Thyroid gland (tissue), 4 donors: ENCODE data around the gene IGSF5. TPM values are rescaled to one million over a fixed set of nuclear protein-coding genes. Genes with fewer than 3 reads are reported as not detected.
"Not testable (repeated sequence)": the region's sequence is repeated elsewhere in the genome, so short reads cannot be mapped to it uniquely, and the experiment has no call there.

Source experiments
- DNase-seq, 2 donors: peaks; one replicate each; pipeline ENCODE4 v3.0.0-alpha.2; 2019
- H3K27ac ChIP-seq, 3 donors: fragments of 200-600 bp; sonication (generic); 1 replicate in 2 of 3; 2 replicates in 1 of 3; pipeline ENCODE4 v1.5.1; 2016 to 2019; ENCODE audit warnings: mild to moderate bottlenecking in 1 of 3, moderate library complexity in 1 of 3
- H3K27me3 ChIP-seq: fragments of 200-600 bp; sonication (generic); one replicate; pipeline ENCODE4 v1.5.1; 2019
- H3K36me3 ChIP-seq, 2 donors: fragments of 200-600 bp; sonication (generic); one replicate each; pipeline ENCODE4 v1.5.1; 2016 to 2019
- H3K4me1 ChIP-seq, 2 donors: fragments of 200-600 bp; sonication (generic); one replicate each; pipeline ENCODE4 v1.5.1; 2017 to 2019
- H3K4me3 ChIP-seq, 3 donors: fragments of 200-600 bp; sonication (generic); replicated peaks in 1 of 3; 1 replicate in 2 of 3; 2 replicates in 1 of 3; pipeline ENCODE4 v1.5.1; 2016; ENCODE audit warnings: mild to moderate bottlenecking in 1 of 3
- H3K9me3 ChIP-seq: fragments of 200-600 bp; sonication (generic); one replicate; pipeline ENCODE4 v1.5.1; 2017
- POLR2A ChIP-seq, 2 donors: fragments of 450-650 bp; IDR thresholded peaks; one replicate each; pipeline ENCODE4 v1.6.1; 2017; ENCODE audit warnings: antibody characterized with exemption in 2 of 2, mild to moderate bottlenecking in 2 of 2, moderate library complexity in 1 of 2
- WGBS, 2 donors: methylation state at CpG; one replicate each; pipeline ENCODE4 v1.1.5; 2017; 5-methylcytosine and 5-hydroxymethylcytosine counted together
- intact Hi-C: fragments of 100-400 bp; cut with DNase I; formaldehyde crosslinking; loops from one replicate; pipeline ENCODE4 v1.15.1; 2023
- total RNA-seq, 4 donors: library from RNA; depleted of rRNA; stranded (reverse); fragments of >200 nt; gene quantifications; one replicate each; pipeline ENCODE4 v1.2.3, GENCODE V29; 2016
- TF ChIP-seq, protein P1 (sequence below), 6 experiments: fragments of 200-600 bp in 3 of 6; fragments of 450-650 bp in 3 of 6; sonication (generic) in 3 of 6; IDR thresholded peaks; one replicate each; pipeline ENCODE4 v1.5.1; 2016 to 2019; ENCODE audit warnings: antibody characterized with exemption in 6 of 6, mild to moderate bottlenecking in 2 of 6, inconsistent platforms in 1 of 6, moderate library complexity in 1 of 6

The IGSF5 gene
- under 1 TPM in 3 of 4 donors, not detected in 1; 0.49 to 0.89 (median 0.63) TPM for total RNA-seq

DNA sequence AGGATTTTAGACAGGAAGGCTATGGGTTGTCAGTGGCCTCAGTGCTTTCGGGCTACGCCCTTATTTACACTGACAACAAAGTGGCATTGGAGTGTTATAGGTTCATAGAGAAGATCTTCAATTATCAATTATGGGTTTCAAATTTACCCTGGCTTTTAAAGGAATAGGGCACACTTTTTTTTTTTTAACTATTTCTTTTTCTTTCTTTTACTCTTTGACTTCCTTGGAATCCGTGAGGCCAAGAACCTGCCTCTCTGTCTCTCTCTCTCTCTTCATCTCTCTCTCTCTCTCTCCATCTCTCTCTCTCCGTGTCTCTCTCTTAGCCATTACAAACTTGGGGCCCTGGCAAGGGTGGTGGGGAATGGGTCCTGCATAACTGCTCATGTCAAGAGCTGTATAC is at the start of gene IGSF5:
TSS of gene IGSF5 (plus strand) at position 301 of the 400 bp plus-strand sequence. CDS start 327 bp downstream, outside the sequence.
- H3K4me1 ChIP-seq, DNase-seq, H3K4me3 ChIP-seq, H3K9me3 ChIP-seq, H3K27me3 ChIP-seq, H3K36me3 ChIP-seq, H3K27ac ChIP-seq, intact Hi-C loops: not testable (repeated sequence)
- 87 to 95% methylated on average over 4 of the region's 4 CpGs for WGBS, 2 donors

DNA sequence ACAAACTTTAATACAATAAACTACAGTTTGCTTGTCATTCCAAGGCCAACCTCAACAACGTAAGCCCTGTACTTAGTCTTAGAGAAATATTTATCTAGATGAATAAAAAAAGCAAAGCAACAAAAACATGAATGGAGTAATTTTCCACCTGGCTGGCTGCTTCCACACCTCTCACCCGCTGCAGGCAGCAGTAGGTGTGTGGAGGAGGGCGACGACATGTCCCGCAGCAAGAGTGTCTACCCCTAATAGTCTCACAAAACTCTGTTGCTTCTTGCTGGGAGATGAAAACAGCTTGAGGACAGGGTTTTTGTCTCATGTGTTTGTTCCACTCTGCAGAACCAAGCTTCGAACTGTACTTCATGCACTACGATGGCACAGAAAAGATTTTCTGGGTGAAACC is 48.8 kb upstream of the IGSF5 start:
- intact Hi-C loops: no loop called here
- DNase-seq: no peak
- H3K36me3 ChIP-seq: no peaks in the 10 kb centered on the region
- 73 to 76% methylated on average over 7 of the region's 7 CpGs for WGBS, 2 donors
- no peak overlapping the region for H3K27ac ChIP-seq
- H3K4me3 ChIP-seq: no peak overlapping the region
- TF ChIP-seq, protein P1, sequence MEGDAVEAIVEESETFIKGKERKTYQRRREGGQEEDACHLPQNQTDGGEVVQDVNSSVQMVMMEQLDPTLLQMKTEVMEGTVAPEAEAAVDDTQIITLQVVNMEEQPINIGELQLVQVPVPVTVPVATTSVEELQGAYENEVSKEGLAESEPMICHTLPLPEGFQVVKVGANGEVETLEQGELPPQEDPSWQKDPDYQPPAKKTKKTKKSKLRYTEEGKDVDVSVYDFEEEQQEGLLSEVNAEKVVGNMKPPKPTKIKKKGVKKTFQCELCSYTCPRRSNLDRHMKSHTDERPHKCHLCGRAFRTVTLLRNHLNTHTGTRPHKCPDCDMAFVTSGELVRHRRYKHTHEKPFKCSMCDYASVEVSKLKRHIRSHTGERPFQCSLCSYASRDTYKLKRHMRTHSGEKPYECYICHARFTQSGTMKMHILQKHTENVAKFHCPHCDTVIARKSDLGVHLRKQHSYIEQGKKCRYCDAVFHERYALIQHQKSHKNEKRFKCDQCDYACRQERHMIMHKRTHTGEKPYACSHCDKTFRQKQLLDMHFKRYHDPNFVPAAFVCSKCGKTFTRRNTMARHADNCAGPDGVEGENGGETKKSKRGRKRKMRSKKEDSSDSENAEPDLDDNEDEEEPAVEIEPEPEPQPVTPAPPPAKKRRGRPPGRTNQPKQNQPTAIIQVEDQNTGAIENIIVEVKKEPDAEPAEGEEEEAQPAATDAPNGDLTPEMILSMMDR (IDR thresholded peaks at IDR 0.05): no peak
- no peak for TF ChIP-seq POLR2A (IDR thresholded peaks at IDR 0.05)
- H3K9me3 ChIP-seq: no peaks in the 10 kb centered on the region
- H3K27me3 ChIP-seq: no peaks in the 10 kb centered on the region
- H3K4me1 ChIP-seq: no peaks in the 10 kb centered on the region

DNA sequence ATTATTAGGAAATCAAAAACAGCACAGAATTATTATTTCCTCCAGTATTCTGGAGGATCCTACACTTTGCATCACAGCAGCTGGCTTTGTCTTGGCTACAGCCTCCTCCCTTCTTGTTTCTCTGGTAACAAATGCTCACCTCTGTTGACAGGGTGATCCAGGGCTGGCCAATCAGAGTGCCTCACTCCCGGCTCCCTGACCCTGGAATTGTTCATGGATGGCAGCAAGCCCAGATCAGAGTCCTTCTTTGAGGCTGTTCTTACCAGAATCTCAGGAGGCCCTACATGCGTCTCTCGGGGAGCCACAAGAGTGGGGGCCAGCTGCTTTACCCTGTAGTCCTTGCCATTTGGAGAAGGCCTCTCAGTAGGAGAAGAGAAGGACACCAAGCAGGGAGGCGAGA is 48.4 kb upstream of the IGSF5 start:
- Histone ChIP-seq H3K27ac (no peak overlapping the region), H3K9me3 (no peaks in the 10 kb centered on the region), H3K27me3 (no peaks in the 10 kb centered on the region), H3K4me1 (no peaks in the 10 kb centered on the region), H3K36me3 (no peaks in the 10 kb centered on the region), H3K4me3 (no peak overlapping the region)
- DNase-seq: peak; percentile 37 to 63
- intact Hi-C loops: no loop called here
- TF ChIP-seq, protein P1 (IDR thresholded peaks at IDR 0.05): no peak
- no peak for TF ChIP-seq POLR2A (IDR thresholded peaks at IDR 0.05)
- WGBS, 2 donors: 33 to 52% methylated on average over 4 of the region's 4 CpGs

DNA sequence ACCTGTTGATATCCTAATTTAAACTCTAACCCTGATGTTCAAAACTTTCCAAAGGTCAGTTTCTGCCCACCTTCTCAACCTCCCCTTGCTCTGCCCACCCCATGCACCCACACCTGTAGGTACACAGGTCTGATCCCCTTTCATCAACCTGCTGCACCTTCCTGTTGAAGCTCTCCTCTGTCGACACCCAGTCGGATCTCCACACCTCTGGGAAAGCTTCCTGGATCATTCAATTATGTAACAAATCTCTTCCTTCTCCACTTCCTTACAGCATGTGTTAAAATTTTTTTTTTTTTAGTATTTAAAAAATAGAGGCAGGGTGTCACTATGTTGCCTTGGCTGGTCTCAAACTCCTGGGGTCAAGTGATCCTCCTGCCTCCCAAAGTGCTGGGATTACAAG is 44.7 kb upstream of the IGSF5 start:
- no peak overlapping the region for H3K4me3 ChIP-seq
- H3K36me3 ChIP-seq: no peaks in the 10 kb centered on the region
- H3K4me1 ChIP-seq: no peaks in the 10 kb centered on the region
- DNase-seq: no peak
- H3K9me3 ChIP-seq: no peaks in the 10 kb centered on the region
- no peaks in the 10 kb centered on the region for H3K27me3 ChIP-seq
- 85% methylated on average over 2 of the region's 2 CpGs for WGBS, 2 donors
- H3K27ac ChIP-seq: no peak overlapping the region
- TF ChIP-seq, protein P1 (IDR thresholded peaks at IDR 0.05): no peak
- TF ChIP-seq POLR2A (IDR thresholded peaks at IDR 0.05): no peak
- intact Hi-C loops: no loop called here

DNA sequence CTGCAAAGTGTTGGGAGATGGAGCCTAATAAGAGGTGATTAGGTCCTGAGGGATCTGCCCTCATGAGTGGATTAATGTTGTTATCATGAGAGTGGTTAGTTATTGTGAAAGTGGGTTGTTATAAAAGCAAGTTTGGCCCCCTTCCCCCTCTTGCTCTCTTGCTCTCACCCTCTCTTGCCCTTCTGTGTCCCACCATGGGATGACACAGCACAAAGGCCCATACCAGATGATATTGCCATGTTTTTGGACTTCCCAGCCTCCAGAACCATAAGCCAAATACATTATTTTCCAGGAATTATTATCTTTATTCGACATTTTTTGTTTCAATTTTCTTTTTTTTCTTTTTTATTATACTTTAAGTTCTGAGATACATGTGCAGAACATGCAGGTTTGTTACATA is 41.4 kb upstream of the IGSF5 start:
- H3K4me1 ChIP-seq: no peaks in the 10 kb centered on the region
- H3K27ac ChIP-seq: no peak overlapping the region
- no peaks in the 10 kb centered on the region for H3K36me3 ChIP-seq
- WGBS, 2 donors: 78 to 79% methylated on average over 1 of the region's 1 CpG
- intact Hi-C loops: no loop called here
- H3K27me3 ChIP-seq: no peaks in the 10 kb centered on the region
- TF ChIP-seq, protein P1 (IDR thresholded peaks at IDR 0.05): no peak
- H3K9me3 ChIP-seq: no peaks in the 10 kb centered on the region
- H3K4me3 ChIP-seq: no peak overlapping the region
- DNase-seq: no peak

DNA sequence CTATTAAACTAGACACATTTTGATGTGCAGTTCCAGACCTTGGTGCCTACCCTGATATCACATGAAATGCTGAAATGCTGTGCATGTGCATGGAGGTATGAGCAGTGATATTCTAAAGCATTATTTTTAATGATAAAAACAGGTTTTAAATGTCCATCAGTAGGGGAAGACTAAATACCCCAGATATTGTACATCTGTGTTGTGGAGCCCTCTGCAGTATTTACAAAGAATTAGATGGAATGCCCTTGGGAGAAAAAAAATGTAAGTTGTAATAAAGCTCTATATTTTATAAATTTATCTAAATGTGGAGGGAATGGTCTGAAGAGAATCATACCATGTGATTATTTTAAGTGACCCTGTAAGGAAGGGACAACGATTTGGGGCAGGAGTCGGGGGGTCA is 39.1 kb upstream of the IGSF5 start:
- 85 to 89% methylated on average over 2 of the region's 2 CpGs for WGBS, 2 donors
- Histone ChIP-seq H3K27me3 (no peaks in the 10 kb centered on the region), H3K4me3 (no peak overlapping the region), H3K9me3 (no peaks in the 10 kb centered on the region), H3K36me3 (no peaks in the 10 kb centered on the region), H3K27ac (no peak overlapping the region), H3K4me1 (no peaks in the 10 kb centered on the region)
- no peak for DNase-seq
- TF ChIP-seq, protein P1 (IDR thresholded peaks at IDR 0.05): peak in 1 of 6 experiments; percentile 21
- TF ChIP-seq POLR2A (IDR thresholded peaks at IDR 0.05): no peak
- intact Hi-C loops: no loop called here
